HT1080 (cell line): ENCODE measurements around the gene KCND1. TPM values are rescaled to one million over a fixed set of nuclear protein-coding genes. Genes with fewer than 3 reads are reported as not detected.
"Not testable (repeated sequence)": the region's sequence is repeated elsewhere in the genome, so short reads cannot be mapped to it uniquely, and the experiment has no call there.

Source experiments
- DNase-seq: peaks from one replicate; pipeline ENCODE4 v3.0.0-alpha.2; 2015; ENCODE audit warnings: low read depth
- polyA plus RNA-seq, 2 experiments: library from polyadenylated mRNA; depleted of rRNA; stranded (reverse); fragments of >200 nt; gene quantifications; 2 replicates each; pipeline ENCODE4 v1.2.3, GENCODE V29; 2015
- total RNA-seq: library from RNA; depleted of rRNA; stranded (reverse); fragments of >200 nt; shearing (Covaris generic); gene quantifications from 2 replicates; pipeline ENCODE4 v1.2.3, GENCODE V29; 2014; rRNA removed

KCND1 gene
- total RNA-seq: 0.23 and 0.42 TPM in 2 replicates
- 0.47 and 0.66 TPM in 2 replicates for polyA plus RNA-seq (2015; cell fraction: cytosol; rRNA removed)
- polyA plus RNA-seq (2015; cell fraction: nucleus; rRNA removed): 1.7 and 1.9 TPM in 2 replicates

- peak; percentile 75 for DNase-seq
Measured at GRCh38 chrX:48971249-48972219, at the start of gene KCND1. TSS of gene KCND1 (minus strand) at chrX:48971844. CDS start at chrX:48970271, 1,573 bp downstream.

GRCh38 chrX:49019599-49020249 is 48.1 kb upstream of the KCND1 start:
- DNase-seq: no peak

GRCh38 chrX:49019050-49019449 is 47.4 kb upstream of the KCND1 start:
- no peak for DNase-seq

GRCh38 chrX:49003696-49004095 is 32.1 kb upstream of the KCND1 start:
- no peak for DNase-seq

- DNase-seq: peak; percentile 73
Measured at GRCh38 chrX:49002091-49002935, 30.7 kb upstream of the KCND1 start, which contains the start of gene GRIPAP1. TSS of gene GRIPAP1 (minus strand) at chrX:49002264. CDS start at chrX:49002229, 35 bp downstream.

- DNase-seq: peak; percentile 9
Measured at GRCh38 chrX:49001521-49002090, 30.0 kb upstream of the KCND1 start.

GRCh38 chrX:49000636-49001035 is 29.0 kb upstream of the KCND1 start:
- DNase-seq: no peak

GRCh38 chrX:48999030-48999429 is 27.4 kb upstream of the KCND1 start:
- DNase-seq: no peak

GRCh38 chrX:48998391-48998790 is 26.7 kb upstream of the KCND1 start:
- DNase-seq: no peak

GRCh38 chrX:48997865-48998264 is 26.2 kb upstream of the KCND1 start:
- DNase-seq: no peak

- DNase-seq: no peak
Measured at GRCh38 chrX:48997455-48997854, 25.8 kb upstream of the KCND1 start.

GRCh38 chrX:48996969-48997368 is 25.3 kb upstream of the KCND1 start:
- DNase-seq: no peak

- no peak for DNase-seq
Measured at GRCh38 chrX:48992341-48992740, 20.7 kb upstream of the KCND1 start.

- no peak for DNase-seq
Measured at GRCh38 chrX:48989483-48989882, 17.8 kb upstream of the KCND1 start.

GRCh38 chrX:48983896-48984295 is 12.3 kb upstream of the KCND1 start:
- no peak for DNase-seq

GRCh38 chrX:48983081-48983480 is 11.4 kb upstream of the KCND1 start:
- DNase-seq: no peak

- DNase-seq: no peak
Measured at GRCh38 chrX:48981178-48981577, 9.5 kb upstream of the KCND1 start.

GRCh38 chrX:48980341-48980740 is 8.7 kb upstream of the KCND1 start:
- DNase-seq: not testable (repeated sequence)

- DNase-seq: no peak
Measured at GRCh38 chrX:48978226-48978625, 6.6 kb upstream of the KCND1 start.

- DNase-seq: no peak
Measured at GRCh38 chrX:48976086-48976485, 4.4 kb upstream of the KCND1 start.

GRCh38 chrX:48975541-48975940 is 3.9 kb upstream of the KCND1 start:
- no peak for DNase-seq
